ENCODE data around the gene SLC29A2. TPM values are rescaled to one million over a fixed set of nuclear protein-coding genes. Genes with fewer than 3 reads are reported as not detected.

The SLC29A2 gene
- total RNA-seq, 1 experiment from 2014 or later, result 30.2 TPM

GRCh38 chr11:66408488-66409214 is 37.1 kb upstream of the SLC29A2 start (continued):
- TF ChIP-seq ZNF138 (CRISPR knock-in tag; conservative IDR thresholded peaks at IDR 0.05) (no peak), TEAD1 (CRISPR knock-in tag; IDR thresholded peaks at IDR 0.05) (peak; percentile 29; the same call in 1 of the 2 replicates), ELF4 (CRISPR knock-in tag; IDR thresholded peaks at IDR 0.05; ENCODE audit: low read depth) (no peak), ZNF281 (CRISPR knock-in tag; IDR thresholded peaks at IDR 0.05) (0 out of 2 replicates have a peak, but pooled peaks have one; percentile 30), NR1H2 (CRISPR knock-in tag; IDR thresholded peaks at IDR 0.05) (no peak), ZNF416 (CRISPR knock-in tag; IDR thresholded peaks at IDR 0.05) (no peak), FOXP4 (CRISPR knock-in tag; IDR thresholded peaks at IDR 0.05) (no peak), HMGA2 (CRISPR knock-in tag; IDR thresholded peaks at IDR 0.05) (no peak; the same call in 1 of the 2 replicates), MLX (CRISPR knock-in tag; IDR thresholded peaks at IDR 0.05) (no peak; the same call in 1 of the 2 replicates), ZBTB21 (CRISPR knock-in tag; IDR thresholded peaks at IDR 0.05; ENCODE audit: borderline replicate concordance) (0 out of 2 replicates have a peak, but pooled peaks have one; percentile 45), ZNF425 (CRISPR knock-in tag; conservative IDR thresholded peaks at IDR 0.05) (no peak), NFYB (CRISPR knock-in tag; conservative IDR thresholded peaks at IDR 0.05; ENCODE audit: low read depth) (no peak), RELA (CRISPR knock-in tag; IDR thresholded peaks at IDR 0.05; ENCODE audit: borderline replicate concordance) (no peak), ZNF532 (CRISPR knock-in tag; IDR thresholded peaks at IDR 0.05; ENCODE audit: borderline replicate concordance) (no peak)
- TF ChIP-seq, protein P1, sequence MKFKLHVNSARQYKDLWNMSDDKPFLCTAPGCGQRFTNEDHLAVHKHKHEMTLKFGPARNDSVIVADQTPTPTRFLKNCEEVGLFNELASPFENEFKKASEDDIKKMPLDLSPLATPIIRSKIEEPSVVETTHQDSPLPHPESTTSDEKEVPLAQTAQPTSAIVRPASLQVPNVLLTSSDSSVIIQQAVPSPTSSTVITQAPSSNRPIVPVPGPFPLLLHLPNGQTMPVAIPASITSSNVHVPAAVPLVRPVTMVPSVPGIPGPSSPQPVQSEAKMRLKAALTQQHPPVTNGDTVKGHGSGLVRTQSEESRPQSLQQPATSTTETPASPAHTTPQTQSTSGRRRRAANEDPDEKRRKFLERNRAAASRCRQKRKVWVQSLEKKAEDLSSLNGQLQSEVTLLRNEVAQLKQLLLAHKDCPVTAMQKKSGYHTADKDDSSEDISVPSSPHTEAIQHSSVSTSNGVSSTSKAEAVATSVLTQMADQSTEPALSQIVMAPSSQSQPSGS (CRISPR knock-in tag; IDR thresholded peaks at IDR 0.05; ENCODE audit: borderline replicate concordance, low read depth), result no peak
- TF ChIP-seq, protein P2, sequence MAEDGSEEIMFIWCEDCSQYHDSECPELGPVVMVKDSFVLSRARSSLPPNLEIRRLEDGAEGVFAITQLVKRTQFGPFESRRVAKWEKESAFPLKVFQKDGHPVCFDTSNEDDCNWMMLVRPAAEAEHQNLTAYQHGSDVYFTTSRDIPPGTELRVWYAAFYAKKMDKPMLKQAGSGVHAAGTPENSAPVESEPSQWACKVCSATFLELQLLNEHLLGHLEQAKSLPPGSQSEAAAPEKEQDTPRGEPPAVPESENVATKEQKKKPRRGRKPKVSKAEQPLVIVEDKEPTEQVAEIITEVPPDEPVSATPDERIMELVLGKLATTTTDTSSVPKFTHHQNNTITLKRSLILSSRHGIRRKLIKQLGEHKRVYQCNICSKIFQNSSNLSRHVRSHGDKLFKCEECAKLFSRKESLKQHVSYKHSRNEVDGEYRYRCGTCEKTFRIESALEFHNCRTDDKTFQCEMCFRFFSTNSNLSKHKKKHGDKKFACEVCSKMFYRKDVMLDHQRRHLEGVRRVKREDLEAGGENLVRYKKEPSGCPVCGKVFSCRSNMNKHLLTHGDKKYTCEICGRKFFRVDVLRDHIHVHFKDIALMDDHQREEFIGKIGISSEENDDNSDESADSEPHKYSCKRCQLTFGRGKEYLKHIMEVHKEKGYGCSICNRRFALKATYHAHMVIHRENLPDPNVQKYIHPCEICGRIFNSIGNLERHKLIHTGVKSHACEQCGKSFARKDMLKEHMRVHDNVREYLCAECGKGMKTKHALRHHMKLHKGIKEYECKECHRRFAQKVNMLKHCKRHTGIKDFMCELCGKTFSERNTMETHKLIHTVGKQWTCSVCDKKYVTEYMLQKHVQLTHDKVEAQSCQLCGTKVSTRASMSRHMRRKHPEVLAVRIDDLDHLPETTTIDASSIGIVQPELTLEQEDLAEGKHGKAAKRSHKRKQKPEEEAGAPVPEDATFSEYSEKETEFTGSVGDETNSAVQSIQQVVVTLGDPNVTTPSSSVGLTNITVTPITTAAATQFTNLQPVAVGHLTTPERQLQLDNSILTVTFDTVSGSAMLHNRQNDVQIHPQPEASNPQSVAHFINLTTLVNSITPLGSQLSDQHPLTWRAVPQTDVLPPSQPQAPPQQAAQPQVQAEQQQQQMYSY (CRISPR knock-in tag; IDR thresholded peaks at IDR 0.05), result no peak
- TF ChIP-seq, protein P3, sequence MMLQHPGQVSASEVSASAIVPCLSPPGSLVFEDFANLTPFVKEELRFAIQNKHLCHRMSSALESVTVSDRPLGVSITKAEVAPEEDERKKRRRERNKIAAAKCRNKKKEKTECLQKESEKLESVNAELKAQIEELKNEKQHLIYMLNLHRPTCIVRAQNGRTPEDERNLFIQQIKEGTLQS (CRISPR knock-in tag; conservative IDR thresholded peaks at IDR 0.05), result no peak
- TF ChIP-seq, protein P4, sequence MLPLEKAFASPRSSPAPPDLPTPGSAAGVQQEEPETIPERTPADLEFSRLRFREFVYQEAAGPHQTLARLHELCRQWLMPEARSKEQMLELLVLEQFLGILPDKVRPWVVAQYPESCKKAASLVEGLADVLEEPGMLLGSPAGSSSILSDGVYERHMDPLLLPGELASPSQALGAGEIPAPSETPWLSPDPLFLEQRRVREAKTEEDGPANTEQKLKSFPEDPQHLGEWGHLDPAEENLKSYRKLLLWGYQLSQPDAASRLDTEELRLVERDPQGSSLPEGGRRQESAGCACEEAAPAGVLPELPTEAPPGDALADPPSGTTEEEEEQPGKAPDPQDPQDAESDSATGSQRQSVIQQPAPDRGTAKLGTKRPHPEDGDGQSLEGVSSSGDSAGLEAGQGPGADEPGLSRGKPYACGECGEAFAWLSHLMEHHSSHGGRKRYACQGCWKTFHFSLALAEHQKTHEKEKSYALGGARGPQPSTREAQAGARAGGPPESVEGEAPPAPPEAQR (CRISPR knock-in tag; IDR thresholded peaks at IDR 0.05), result no peak

All from WTC11 (cell line).